ENCODE measurements around the gene CIB2.
A peak's percentile ranks its signal among the peaks of the same experiment; 100 is the strongest.

Gene CIB2

GRCh38 chr15:78112551-78112950 lies 18.7 kb downstream of the CIB2 start:
- H3K9me3 ChIP-seq (ENCODE audit: control insufficient read depth, low read length), result no peaks in the 10 kb centered on the region
- no peak overlapping the region for H3K4me3 ChIP-seq (ENCODE audit: low read length)
- no peak overlapping the region for H3K9ac ChIP-seq (ENCODE audit: low read length)
- peaks cover 11% of the 10 kb centered on the region for H3K4me1 ChIP-seq (ENCODE audit: control insufficient read depth, insufficient read depth, low read length)
- H3K27me3 ChIP-seq (ENCODE audit: control insufficient read depth, insufficient read depth, low read length), result no peaks in the 10 kb centered on the region
- H3K36me3 ChIP-seq (ENCODE audit: control insufficient read depth, insufficient read depth, low read length), result no peaks in the 10 kb centered on the region

DNA sequence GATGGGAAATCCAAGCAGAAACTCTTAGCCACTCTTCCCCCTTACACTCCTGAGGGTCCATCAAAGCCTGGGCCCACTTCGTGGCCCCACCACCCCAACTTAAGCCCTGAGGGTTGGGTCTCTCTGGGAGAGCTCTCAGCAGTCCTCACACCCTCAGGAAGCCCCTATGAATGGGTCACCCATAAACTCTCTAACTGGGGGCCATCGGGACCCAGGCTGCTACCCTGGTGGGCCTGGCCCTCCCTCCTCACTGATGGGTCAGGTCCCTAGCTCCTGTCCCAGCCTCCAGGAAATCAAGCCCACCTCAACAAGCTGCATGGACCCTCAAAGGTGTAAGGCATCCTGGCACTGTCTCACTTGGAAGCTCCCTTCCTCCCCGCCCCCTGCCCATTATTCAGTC lies 19.5 kb downstream of the CIB2 start:
- Histone ChIP-seq H3K36me3 (ENCODE audit: control insufficient read depth, insufficient read depth, low read length) (no peaks in the 10 kb centered on the region), H3K4me1 (ENCODE audit: control insufficient read depth, insufficient read depth, low read length) (peaks cover 11% of the 10 kb centered on the region), H3K27me3 (ENCODE audit: control insufficient read depth, insufficient read depth, low read length) (no peaks in the 10 kb centered on the region)

DNA sequence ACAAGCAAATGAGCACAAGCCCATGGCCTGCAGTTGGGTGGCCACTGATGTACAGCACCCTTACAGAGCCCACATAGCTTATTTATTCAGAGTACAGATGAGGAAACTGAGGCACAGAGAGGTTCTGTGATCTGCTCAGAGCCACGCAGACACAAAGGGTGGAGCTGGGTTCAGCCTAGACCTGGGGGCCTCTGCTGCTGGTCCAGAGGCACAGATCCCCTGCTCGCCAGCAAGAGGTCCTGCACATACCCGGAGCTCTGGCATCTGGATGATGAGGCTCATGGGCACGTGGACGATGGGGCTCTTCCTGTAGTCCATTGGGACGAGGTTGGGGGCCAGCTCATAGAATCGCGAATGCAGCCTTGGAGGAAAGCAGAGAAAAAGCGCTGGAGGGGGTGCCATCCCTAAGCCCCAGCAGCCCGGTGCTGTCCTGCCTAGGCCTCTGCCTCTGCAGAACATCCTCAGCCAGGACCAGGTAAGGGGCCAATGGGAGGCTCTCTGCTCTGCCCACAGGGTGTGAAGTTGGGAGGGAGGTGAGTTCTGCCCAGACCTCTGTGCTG lies 20.2 kb downstream of the CIB2 start:
- Histone ChIP-seq H3K4me1 (ENCODE audit: control insufficient read depth, insufficient read depth, low read length) (peaks cover 15% of the 10 kb centered on the region), H3K9ac (ENCODE audit: low read length) (no peak overlapping the region), H3K4me3 (ENCODE audit: low read length) (no peak overlapping the region), H3K36me3 (ENCODE audit: control insufficient read depth, insufficient read depth, low read length) (no peaks in the 10 kb centered on the region), H3K27me3 (ENCODE audit: control insufficient read depth, insufficient read depth, low read length) (no peaks in the 10 kb centered on the region), H3K9me3 (ENCODE audit: control insufficient read depth, low read length) (no peaks in the 10 kb centered on the region)

More for the DNA sequence above, 19.5 kb downstream of the CIB2 start:
- Histone ChIP-seq H3K9me3 (ENCODE audit: control insufficient read depth, low read length) (no peaks in the 10 kb centered on the region), H3K9ac (ENCODE audit: low read length) (no peak overlapping the region), H3K4me3 (ENCODE audit: low read length) (no peak overlapping the region)

GRCh38 chr15:78110096-78110495 lies 21.1 kb downstream of the CIB2 start:
- Histone ChIP-seq H3K27me3 (ENCODE audit: control insufficient read depth, insufficient read depth, low read length) (no peaks in the 10 kb centered on the region), H3K36me3 (ENCODE audit: control insufficient read depth, insufficient read depth, low read length) (no peaks in the 10 kb centered on the region), H3K9me3 (ENCODE audit: control insufficient read depth, low read length) (no peaks in the 10 kb centered on the region)

GRCh38 chr15:78109156-78109555 lies 22.1 kb downstream of the CIB2 start:
- Histone ChIP-seq H3K36me3 (ENCODE audit: control insufficient read depth, insufficient read depth, low read length) (no peaks in the 10 kb centered on the region), H3K9me3 (ENCODE audit: control insufficient read depth, low read length) (no peaks in the 10 kb centered on the region), H3K4me1 (ENCODE audit: control insufficient read depth, insufficient read depth, low read length) (peaks cover 16% of the 10 kb centered on the region), H3K27me3 (ENCODE audit: control insufficient read depth, insufficient read depth, low read length) (no peaks in the 10 kb centered on the region), H3K9ac (ENCODE audit: low read length) (no peak overlapping the region), H3K4me3 (ENCODE audit: low read length) (no peak overlapping the region)

More at GRCh38 chr15:78110096-78110495, 21.1 kb downstream of the CIB2 start:
- peaks cover 16% of the 10 kb centered on the region for H3K4me1 ChIP-seq (ENCODE audit: control insufficient read depth, insufficient read depth, low read length)
- H3K4me3 ChIP-seq (ENCODE audit: low read length), result no peak overlapping the region
- no peak overlapping the region for H3K9ac ChIP-seq (ENCODE audit: low read length)

GRCh38 chr15:78108300-78109084 lies 22.8 kb downstream of the CIB2 start:
- no peak overlapping the region for H3K9ac ChIP-seq (ENCODE audit: low read length)
- no peaks in the 10 kb centered on the region for H3K36me3 ChIP-seq (ENCODE audit: control insufficient read depth, insufficient read depth, low read length)
- no peak overlapping the region for H3K4me3 ChIP-seq (ENCODE audit: low read length)

GRCh38 chr15:78107471-78107870 lies 23.8 kb downstream of the CIB2 start:
- Histone ChIP-seq H3K9ac (ENCODE audit: low read length) (no peak overlapping the region), H3K9me3 (ENCODE audit: control insufficient read depth, low read length) (no peaks in the 10 kb centered on the region)

More at GRCh38 chr15:78108300-78109084, 22.8 kb downstream of the CIB2 start:
- Histone ChIP-seq H3K9me3 (ENCODE audit: control insufficient read depth, low read length) (no peaks in the 10 kb centered on the region), H3K27me3 (ENCODE audit: control insufficient read depth, insufficient read depth, low read length) (no peaks in the 10 kb centered on the region), H3K4me1 (ENCODE audit: control insufficient read depth, insufficient read depth, low read length) (peaks cover 19% of the 10 kb centered on the region)

GRCh38 chr15:78105476-78106241 lies 25.6 kb downstream of the CIB2 start:
- Histone ChIP-seq H3K9ac (ENCODE audit: low read length) (no peak overlapping the region), H3K36me3 (ENCODE audit: control insufficient read depth, insufficient read depth, low read length) (no peaks in the 10 kb centered on the region), H3K27me3 (ENCODE audit: control insufficient read depth, insufficient read depth, low read length) (no peaks in the 10 kb centered on the region), H3K4me1 (ENCODE audit: control insufficient read depth, insufficient read depth, low read length) (peaks cover 22% of the 10 kb centered on the region), H3K9me3 (ENCODE audit: control insufficient read depth, low read length) (no peaks in the 10 kb centered on the region), H3K4me3 (ENCODE audit: low read length) (no peak overlapping the region)

More at GRCh38 chr15:78107471-78107870, 23.8 kb downstream of the CIB2 start:
- Histone ChIP-seq H3K4me3 (ENCODE audit: low read length) (no peak overlapping the region), H3K36me3 (ENCODE audit: control insufficient read depth, insufficient read depth, low read length) (no peaks in the 10 kb centered on the region), H3K4me1 (ENCODE audit: control insufficient read depth, insufficient read depth, low read length) (peaks cover 22% of the 10 kb centered on the region), H3K27me3 (ENCODE audit: control insufficient read depth, insufficient read depth, low read length) (no peaks in the 10 kb centered on the region)

DNA sequence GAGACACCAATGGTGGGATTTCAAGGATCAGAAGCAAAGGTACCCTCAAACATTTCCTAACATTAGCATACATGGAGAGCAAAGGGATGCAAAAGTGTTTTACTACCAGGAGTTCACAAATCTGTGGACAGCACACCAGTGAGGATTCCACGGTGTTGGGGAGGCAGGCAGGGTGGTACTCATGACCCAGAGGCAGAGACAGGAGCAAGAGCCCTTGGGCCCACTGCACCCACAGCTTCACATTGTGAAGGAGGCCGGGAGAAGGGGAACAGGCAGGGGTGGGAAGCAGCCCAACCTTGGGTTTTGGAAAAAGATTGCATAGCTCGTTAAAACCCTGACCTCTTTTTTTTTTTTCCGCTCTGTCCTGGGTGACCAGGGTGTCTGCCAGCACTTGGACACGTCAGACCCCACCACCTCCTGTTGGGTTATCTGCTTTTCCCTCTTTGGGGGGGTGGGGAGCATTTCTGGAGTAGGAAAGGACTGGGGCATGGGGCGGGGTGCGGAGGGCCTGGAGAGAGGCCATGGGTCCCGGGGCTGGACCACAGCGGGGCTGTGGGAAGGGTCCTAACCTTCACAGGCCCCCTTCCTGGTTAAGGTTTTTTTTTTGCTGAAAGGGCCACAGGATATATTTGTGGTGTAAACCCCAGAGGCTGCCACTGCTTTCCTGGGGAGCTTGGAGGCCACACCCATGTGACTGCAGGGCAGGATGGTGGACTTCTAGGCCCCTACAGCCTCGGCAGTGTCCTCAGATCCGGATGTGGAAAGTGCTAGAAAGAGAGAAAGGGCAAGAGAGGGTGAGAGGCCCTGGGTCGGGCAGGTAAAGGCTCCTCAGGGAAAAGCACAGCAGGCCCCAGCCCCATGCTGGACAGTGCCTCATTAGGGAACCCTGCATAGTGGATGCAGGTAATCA lies 26.4 kb downstream of the CIB2 start:
- Histone ChIP-seq H3K36me3 (ENCODE audit: control insufficient read depth, insufficient read depth, low read length) (no peaks in the 10 kb centered on the region), H3K9ac (ENCODE audit: low read length) (no peak overlapping the region), H3K4me3 (ENCODE audit: low read length) (no peak overlapping the region), H3K4me1 (ENCODE audit: control insufficient read depth, insufficient read depth, low read length) (peaks cover 22% of the 10 kb centered on the region), H3K27me3 (ENCODE audit: control insufficient read depth, insufficient read depth, low read length) (no peaks in the 10 kb centered on the region), H3K9me3 (ENCODE audit: control insufficient read depth, low read length) (no peaks in the 10 kb centered on the region)

DNA sequence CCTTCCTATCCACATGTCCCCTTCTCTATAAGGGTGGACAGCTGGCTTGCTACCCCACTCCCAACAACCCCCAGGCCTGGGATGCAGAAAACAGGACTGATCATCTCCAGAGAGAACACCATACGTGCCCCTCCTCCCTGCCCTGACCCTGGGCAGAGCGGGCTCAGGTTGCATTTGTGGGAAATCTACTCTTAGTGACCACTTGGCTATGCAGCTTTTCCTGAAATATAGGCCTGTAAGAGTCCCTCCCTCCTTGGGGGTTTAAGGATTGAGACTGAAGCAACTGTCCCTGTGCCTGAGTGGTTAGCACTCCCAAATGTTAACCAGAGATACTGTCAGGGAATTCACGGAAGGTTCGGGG lies 27.1 kb downstream of the CIB2 start:
- Histone ChIP-seq H3K4me1 (ENCODE audit: control insufficient read depth, insufficient read depth, low read length) (peaks cover 22% of the 10 kb centered on the region), H3K27me3 (ENCODE audit: control insufficient read depth, insufficient read depth, low read length) (no peaks in the 10 kb centered on the region), H3K36me3 (ENCODE audit: control insufficient read depth, insufficient read depth, low read length) (no peaks in the 10 kb centered on the region), H3K9me3 (ENCODE audit: control insufficient read depth, low read length) (no peaks in the 10 kb centered on the region), H3K4me3 (ENCODE audit: low read length) (no peak overlapping the region), H3K9ac (ENCODE audit: low read length) (no peak overlapping the region)

- no peak overlapping the region for H3K4me3 ChIP-seq (ENCODE audit: low read length)
- peak overlapping the region; percentile 4 for H3K9ac ChIP-seq (ENCODE audit: low read length)
- H3K36me3 ChIP-seq (ENCODE audit: control insufficient read depth, insufficient read depth, low read length), result no peaks in the 10 kb centered on the region
- H3K4me1 ChIP-seq (ENCODE audit: control insufficient read depth, insufficient read depth, low read length), result peaks cover 21% of the 10 kb centered on the region
- no peaks in the 10 kb centered on the region for H3K9me3 ChIP-seq (ENCODE audit: control insufficient read depth, low read length)
- no peaks in the 10 kb centered on the region for H3K27me3 ChIP-seq (ENCODE audit: control insufficient read depth, insufficient read depth, low read length)
Measured at GRCh38 chr15:78103406-78104118, 27.7 kb downstream of the CIB2 start.

Measured in mucosa of stomach (tissue), 1 donor.